GM21381 (cell line): ENCODE results near the gene STOML3.

ENCODE experiments used
- ATAC-seq: cut with Tn5 transposase; IDR thresholded peaks from one replicate; pipeline ENCODE4 v1.9.1; 2021; ENCODE audit warnings: mild to moderate bottlenecking, moderate library complexity; ENCODE audit not compliant: unreplicated experiment

STOML3 gene

GRCh38 chr13:38922170-38922569 lies 68.5 kb downstream of the STOML3 start:
- ATAC-seq, result no peak

- no peak for ATAC-seq
Measured at GRCh38 chr13:38921081-38921480, 69.5 kb downstream of the STOML3 start.
